OCI-M2 (cell line): ENCODE data around the gene FAM83F.
"Not testable (repeated sequence)": the region's sequence is repeated elsewhere in the genome, so short reads cannot be mapped to it uniquely, and the experiment has no call there.

Source experiments
- DNase-seq: peaks from one replicate; lab custom pipeline; 2025; ENCODE audit not compliant: unreplicated experiment; lab: John Stamatoyannopoulos, UW

The FAM83F gene

DNA sequence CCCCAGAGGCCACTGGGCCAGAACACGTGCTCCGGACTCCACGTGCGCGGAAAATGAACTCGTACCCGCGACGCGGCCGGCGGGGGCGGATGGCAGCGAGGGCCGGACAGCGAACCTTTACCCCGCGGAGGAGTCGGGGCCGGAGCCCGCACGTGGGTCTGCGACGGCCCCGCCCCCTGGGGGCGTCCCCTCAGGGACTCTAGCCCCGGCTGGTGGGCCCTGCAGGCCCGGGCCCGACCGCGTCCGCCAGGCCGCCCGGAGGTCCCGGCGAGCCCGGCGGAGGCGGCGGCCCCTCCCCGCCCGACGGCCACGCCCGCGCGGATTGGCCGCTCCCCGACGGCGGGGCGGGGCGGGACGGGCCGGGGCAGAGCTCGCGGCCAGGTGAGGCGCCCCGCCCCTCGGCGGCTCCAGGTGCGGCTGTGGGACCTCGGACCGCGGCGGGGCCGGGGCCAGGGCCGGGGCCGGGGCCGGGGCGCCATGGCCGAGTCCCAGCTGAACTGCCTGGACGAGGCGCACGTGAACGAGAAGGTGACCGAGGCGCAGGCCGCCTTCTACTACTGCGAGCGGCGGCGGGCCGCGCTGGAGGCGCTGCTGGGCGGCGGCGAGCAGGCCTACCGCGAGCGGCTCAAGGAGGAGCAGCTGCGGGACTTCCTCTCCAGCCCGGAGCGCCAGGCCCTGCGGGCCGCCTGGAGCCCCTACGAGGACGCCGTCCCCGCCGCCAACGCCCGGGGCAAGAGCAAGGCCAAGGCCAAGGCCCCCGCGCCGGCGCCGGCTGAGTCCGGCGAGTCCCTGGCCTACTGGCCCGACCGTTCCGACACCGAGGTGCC lies at the start of gene FAM83F:
TSS of gene FAM83F (plus strand) at position 389 of the 827 bp plus-strand sequence. CDS start at position 478, 89 bp downstream.
- DNase-seq, result no peak

DNA sequence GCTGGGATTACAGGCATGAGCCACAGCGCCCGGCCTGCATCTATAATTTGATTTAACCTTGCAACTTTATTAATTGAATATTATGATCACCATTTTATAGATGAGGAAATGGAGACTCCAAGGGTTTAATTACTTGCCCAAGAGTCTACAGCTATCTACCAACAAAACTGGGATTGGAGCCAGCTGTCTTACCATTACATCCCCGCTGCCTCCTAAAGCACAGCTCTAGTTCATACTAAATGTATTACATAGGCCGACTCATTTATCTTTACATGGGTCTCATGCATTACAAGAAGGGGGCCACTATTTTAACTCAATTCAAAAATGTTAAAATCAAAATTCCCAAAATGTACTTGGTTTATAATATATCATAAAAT lies 48.6 kb upstream of the FAM83F start:
- DNase-seq, result no peak

DNA sequence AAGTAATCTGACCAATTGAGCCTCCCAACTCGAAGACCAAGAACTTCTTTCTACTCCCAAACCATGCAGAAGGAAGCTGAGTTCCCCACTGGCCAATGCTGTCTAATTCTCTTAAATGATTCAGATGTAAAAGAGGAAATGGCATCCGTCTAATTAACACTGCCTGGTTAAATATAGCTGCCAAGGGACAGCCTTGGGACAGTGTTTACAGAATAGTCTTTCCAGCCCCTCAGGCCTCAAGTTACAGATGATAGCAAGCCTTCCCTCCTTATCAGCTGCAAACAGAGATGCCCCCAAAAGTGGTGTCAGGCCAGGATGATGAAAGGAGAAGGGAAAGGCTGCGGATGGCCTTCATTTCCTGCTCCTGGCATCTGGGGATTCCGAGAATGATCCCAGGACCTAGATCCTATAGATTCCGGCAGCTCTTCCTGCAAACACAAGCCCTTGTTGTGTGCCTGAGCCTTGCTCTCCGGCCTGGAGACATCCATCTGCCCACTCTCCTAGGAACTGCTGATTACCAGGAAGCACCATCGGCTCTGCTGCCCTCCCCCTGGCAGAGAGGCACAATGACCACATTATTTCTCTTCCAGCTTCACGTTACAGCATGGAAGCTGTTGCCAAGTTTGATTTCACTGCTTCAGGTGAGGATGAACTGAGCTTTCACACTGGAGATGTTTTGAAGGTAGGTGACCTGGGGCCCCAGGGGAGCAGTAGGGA lies 48.1 kb upstream of the FAM83F start:
- peak; percentile 65 for DNase-seq

DNA sequence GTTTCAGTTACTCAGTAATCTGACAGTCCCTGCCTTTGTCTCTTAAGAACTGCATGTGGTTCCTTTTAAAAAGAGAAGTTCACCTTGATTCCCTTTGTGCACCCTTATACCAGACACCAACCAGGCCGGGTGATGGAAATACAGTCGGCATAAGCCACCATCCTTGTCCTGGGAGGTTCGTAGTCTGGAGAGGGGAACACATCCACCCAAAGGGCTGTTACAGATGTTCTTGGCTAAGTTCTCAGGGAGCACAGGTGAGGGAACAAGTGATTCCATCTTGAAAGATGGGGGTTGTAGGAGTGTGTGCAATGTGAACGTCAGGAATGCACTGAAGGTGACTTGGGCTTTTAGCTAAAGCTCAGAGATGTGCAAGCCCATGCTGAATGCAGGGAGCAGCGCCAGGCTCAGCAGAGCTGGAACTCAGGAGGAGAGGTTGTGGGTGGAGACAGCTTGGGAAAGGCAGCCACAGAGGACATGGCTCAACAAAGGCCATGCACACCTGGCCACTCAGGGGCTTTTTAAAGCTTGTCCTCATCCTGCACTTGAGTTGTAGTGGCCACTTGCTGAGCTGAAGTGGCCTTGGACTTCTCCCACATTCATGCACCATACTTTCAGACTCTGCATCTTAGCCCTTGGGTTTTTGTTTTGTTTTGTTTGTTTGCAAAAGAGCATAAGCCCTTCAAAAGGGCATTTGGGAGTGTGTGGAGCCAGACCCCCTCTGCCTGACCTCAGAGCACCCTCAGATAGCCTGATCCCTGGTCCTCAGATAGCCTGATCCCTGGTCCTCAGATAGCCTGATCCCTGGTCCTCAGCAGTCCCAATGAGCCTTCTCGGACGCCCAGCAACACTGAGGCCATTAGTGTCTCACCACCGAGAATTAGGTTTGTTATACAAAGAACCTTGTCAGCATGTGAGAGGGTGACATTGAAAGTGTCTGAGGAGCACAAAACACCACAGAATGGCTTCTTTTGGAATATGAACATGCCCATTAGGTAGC lies 47.2 kb upstream of the FAM83F start:
- DNase-seq, result no peak

GRCh38 chr22:39949964-39950737 lies 44.6 kb upstream of the FAM83F start:
- DNase-seq, result no peak

GRCh38 chr22:39951603-39952293 lies 43.0 kb upstream of the FAM83F start:
- not testable (repeated sequence) for DNase-seq

DNA sequence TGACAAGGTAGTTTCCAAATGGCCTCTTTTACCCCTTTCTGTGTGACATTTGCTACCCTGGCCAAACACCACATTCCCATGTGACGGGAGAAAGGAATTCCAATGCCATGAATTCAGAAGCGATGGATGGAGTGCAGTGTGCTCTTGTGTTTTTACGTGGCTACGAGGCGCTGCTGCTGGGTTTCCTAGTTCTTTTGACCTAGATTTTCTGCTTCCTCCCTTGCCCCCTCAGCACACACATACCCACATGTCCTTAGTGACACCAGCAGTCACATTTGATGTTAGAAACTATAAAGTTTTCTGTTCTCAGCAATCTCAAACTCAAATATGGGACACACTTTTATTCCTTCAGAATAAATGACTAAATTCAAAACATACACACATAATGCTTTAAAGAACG lies 42.4 kb upstream of the FAM83F start:
- DNase-seq, result no peak

- DNase-seq, result no peak
Observed at GRCh38 chr22:39953101-39953500, 41.7 kb upstream of the FAM83F start.

DNA sequence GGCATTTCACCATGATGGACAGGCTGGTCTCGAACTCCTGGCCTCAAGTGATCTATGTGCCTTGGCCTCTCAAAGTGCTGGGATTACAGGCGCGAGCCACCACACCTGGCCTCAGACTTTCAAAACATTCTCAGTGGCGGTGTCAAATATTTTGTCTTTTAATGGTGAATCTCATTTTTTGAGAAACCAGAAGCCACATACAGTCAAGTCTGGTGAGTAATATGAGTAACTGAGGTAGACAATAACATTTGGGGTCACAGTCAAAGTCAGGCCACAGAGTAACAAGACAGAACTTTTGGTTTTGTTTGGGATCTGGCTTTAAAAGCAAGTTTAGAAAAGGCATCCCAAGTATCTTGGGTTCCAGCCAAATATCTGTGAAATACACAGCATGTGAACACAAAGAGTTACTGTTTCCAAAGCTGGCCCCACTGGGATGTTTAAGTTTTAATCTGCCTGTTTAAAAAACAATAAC lies 40.1 kb upstream of the FAM83F start:
- no peak for DNase-seq

DNA sequence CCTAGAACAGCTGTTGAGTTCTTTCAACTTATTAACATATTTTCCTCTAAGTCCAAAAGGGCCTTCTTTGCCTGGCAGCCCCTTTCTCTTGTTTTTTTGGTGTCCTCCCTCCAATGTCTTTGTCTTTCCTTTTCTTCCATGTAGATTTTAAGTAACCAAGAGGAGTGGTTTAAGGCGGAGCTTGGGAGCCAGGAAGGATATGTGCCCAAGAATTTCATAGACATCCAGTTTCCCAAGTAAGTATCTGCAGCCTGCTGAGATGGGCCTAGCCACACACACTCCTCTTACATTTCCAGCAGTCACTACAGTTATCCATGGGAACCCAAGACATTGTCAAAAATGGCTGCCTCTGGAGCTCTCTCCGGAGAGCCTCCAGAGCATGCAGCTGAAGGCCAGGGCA lies 39.1 kb upstream of the FAM83F start:
- DNase-seq, result no peak

DNA sequence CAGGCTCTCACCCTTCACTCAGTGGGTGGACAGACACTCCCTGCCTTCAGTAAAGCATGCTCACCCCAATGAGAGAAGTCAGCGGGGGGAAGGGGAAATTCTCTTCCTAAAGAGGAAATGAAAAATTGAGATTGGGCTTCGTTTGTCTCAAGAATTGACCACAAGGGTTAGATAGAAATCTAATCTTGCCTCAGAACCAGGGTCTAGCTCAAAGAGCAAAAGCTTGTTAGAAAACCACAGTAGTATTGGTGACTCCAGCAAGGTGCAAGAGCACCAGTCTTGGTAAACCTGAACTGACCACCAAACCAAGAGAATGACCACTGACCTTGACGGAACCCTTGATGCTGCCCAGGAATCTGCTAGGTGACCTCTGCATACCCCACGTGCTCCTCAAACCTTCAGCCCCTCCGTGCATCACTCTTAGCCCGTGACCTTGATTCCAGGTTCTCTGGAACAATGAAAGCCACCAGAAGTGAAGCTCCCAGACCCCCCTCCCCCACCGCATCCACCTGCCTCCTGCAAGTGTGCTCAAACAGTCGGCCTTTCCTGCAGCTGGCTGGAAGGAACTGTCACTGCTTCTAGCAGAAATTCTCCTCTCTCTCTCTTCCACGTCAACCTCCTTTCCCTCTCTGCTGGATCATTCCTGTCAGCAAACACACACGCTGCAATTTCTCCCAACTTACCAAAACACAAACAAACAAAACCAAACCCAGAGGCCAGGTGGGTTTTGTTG lies 37.7 kb upstream of the FAM83F start:
- DNase-seq, result no peak

GRCh38 chr22:39958009-39958711 lies 36.6 kb upstream of the FAM83F start:
- no peak for DNase-seq

DNA sequence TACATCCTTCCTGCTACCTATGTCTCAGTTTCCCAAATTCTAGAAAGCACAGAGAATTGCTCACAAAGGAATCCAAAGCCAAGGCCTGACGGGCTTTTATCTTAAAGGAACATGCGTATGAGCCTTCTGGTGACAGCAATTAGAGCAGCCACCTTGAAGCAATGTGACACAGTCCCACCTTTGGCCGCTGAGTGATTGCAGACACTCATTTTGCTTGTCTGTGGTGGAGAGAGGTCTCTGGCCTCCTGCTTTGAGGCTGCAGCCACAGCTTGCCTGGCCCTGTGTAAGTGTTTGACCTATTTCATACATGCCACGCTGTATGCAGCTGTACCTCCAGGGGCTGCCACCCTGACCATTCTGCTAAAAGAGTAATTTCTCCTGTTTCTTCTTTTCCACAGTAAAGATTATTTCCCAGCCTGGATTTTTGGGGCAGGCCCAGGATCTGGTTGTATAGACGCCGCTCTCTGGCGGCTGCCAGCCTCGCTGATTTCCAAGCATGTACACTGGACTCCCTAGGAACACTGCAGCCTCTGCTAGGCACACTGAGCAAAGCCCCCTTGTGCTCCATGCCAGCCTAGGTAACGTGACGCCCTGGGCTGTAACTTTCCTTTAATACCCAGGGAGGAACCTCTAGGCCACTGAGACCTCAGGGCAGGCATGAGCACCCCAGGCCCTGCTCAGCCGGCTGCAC lies 35.7 kb upstream of the FAM83F start:
- DNase-seq, result no peak

DNA sequence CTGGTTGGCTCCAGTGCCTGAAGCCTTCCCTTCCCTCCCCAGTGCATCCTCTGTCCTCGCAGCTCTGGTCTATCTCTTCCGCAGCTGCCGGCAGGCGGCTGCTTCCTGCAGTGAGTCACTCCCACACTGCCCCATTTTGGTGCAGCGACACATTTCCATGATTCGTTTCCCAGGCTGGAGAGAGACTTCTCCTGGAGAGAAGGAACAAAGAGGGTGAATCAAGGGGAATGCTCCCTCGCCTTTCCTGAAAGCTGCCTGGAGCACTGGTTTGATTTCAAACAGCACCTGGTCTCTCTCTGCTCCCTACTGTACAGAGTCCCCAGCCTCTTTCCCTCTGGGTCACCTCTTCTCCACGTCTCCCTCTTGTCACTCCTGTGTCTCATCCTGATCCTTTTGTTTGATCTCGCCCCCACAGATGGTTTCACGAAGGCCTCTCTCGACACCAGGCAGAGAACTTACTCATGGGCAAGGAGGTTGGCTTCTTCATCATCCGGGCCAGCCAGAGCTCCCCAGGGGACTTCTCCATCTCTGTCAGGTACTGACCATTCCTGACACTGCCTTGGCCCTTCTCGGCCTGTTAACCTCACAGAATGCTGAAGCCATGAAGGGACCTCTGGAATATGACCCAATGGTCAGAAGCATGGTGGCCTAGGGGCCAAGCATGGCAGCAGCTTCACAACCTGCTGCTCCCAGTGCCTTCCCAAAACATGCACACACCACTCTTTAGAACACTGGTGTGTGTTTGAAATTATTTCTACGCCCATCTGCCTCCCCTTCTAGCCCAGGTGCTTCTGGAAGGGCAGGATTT lies 34.9 kb upstream of the FAM83F start, which contains the start of gene TMA7B:
TSS of gene TMA7B (plus strand) at position 758 of the 808 bp plus-strand sequence. CDS start 3,978 bp downstream, outside the sequence.
- DNase-seq, result no peak

DNA sequence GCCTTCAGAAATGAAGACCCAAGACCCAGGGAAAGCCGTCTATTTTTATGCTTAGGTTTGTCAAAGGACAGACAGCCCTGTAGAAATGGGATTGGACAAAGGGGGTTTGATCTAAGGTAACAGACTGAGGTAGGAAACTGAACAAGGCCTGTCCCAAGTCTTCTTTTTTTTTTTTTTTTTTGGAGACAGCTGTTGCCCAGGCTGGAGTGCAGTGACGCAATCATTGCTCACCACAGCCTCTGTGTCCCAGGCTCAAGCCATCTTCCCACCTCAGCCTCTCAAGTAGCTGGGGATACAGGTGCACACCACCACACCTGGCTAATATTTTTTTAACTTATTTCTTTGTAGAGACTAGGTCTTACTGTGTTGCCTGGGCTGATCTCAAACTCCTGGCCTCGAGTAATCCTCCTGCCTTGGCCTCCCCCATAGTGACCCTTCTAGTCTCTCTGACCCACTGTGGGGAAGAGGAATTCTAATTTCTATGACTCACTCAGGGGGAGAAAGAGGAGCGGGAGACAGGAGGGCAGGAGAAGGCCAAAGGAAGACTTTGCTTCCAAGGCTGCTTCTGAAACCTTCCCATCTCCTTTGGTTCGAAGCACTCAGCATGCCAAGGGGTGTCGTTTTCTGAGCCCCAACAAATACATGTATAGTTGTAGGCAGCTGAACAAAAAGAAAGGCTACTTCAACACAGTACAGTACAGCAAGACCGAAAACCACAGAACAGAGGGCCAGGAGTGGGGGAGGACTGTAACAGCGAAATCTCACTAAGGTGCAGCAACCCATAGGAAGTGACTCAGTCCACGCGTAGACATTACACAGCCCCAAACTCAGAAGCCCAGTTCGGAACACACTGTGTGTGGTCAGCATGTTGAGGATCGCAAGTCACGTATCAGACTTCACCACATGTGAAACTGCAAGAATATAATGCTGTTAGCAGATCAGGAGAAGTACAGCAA lies 33.7 kb upstream of the FAM83F start:
- no peak for DNase-seq

- DNase-seq, result no peak
Observed at GRCh38 chr22:39962071-39962470, 32.7 kb upstream of the FAM83F start.
